GM06990 (cell line): ENCODE data around the gene ANXA9.
A peak's percentile ranks its signal among the peaks of the same experiment; 100 is the strongest.

Experiments used
- DNase-seq: peaks from one replicate; pipeline ENCODE4 v3.0.0-alpha.2; 2011; ENCODE audit not compliant: insufficient read length; ENCODE audit errors: extremely low read depth
- H3K27me3 ChIP-seq: replicated peaks from 2 replicates; pipeline ENCODE4 v1.6.0; 2011; ENCODE audit warnings: low read length; ENCODE audit not compliant: control insufficient read depth, insufficient read depth
- H3K36me3 ChIP-seq: 2 replicates; pipeline ENCODE4 v1.5.1; 2011; ENCODE audit warnings: low read length; ENCODE audit not compliant: control insufficient read depth, insufficient read depth
- H3K4me3 ChIP-seq: replicated peaks from 2 replicates; pipeline ENCODE4 v1.5.1; 2011; ENCODE audit warnings: low read depth, mild to moderate bottlenecking, control low read depth, low read length
- TF ChIP-seq, protein P1 (sequence below): IDR thresholded peaks from 2 replicates; pipeline ENCODE4 v1.5.1; 2011; ENCODE audit warnings: low read length, control low read depth, mild to moderate bottlenecking, inconsistent platforms; ENCODE audit not compliant: insufficient read depth, poor library complexity, severe bottlenecking

The ANXA9 gene

DNA sequence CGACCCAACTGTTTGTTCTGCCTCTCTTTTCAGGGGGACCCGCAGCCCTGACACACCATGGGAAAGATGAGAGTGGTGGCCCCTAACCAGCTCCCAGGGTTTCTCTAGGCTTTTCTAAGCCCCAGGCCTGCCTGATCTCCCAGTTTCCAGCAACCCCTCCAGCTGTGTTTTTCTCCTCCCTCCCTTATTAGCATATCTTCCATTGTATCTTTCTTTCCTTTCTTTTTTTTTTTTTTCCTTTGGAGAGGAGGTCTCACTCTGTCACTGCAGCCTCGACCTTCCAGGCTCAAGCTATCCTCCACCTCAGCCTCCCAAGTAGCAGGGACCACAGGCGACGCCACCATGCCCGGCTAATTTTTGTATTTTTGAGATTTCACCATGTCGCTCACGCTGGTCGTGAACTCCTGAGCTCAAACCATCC, 5.7 kb upstream of the ANXA9 start:
- Histone ChIP-seq H3K4me3 (no peak overlapping the region), H3K27me3 (no peaks in the 10 kb centered on the region), H3K36me3 (no peaks in the 10 kb centered on the region; the same call in 1 of the 2 replicates)
- TF ChIP-seq, protein P1, sequence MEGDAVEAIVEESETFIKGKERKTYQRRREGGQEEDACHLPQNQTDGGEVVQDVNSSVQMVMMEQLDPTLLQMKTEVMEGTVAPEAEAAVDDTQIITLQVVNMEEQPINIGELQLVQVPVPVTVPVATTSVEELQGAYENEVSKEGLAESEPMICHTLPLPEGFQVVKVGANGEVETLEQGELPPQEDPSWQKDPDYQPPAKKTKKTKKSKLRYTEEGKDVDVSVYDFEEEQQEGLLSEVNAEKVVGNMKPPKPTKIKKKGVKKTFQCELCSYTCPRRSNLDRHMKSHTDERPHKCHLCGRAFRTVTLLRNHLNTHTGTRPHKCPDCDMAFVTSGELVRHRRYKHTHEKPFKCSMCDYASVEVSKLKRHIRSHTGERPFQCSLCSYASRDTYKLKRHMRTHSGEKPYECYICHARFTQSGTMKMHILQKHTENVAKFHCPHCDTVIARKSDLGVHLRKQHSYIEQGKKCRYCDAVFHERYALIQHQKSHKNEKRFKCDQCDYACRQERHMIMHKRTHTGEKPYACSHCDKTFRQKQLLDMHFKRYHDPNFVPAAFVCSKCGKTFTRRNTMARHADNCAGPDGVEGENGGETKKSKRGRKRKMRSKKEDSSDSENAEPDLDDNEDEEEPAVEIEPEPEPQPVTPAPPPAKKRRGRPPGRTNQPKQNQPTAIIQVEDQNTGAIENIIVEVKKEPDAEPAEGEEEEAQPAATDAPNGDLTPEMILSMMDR: no peak
- DNase-seq: no peak

DNA sequence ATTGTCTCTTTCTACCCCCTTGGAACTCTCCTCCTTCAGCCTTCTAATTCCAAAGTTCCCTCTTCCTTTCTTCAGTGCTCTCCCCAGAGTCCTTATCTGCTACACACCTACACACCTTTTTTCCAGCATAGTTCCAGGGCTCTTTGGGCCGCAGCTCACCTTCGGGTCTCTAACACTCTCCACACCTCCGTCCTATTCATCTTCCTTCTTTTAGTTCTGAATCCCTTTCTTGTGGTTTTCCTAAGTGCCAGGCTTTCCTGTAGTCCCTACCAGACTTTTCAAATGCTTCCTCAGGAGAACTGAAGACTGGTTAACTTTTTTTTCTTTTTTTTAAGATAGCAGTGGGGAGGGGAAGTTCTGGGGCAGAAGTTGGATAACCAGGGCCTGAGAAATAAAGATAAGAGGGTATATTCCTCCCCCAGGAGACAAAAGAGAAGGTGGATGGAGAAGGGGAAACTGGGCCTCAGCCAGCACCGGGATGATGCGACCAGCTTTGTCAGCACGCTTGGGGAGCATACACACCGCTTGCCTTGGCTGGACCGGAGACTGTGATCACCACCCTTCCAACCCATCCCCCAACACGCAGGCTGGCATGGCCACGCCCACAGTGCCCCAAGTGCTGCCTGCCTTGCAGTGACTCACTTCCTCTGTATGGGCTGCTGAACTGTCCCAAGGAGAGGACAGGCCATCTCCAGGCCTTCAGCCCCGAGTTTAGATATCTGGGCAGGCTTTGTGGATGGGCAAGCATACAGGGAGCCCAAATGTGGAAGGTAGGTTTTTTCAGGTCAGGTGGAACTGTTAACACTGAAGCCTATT, 5.0 kb upstream of the ANXA9 start:
- Histone ChIP-seq H3K27me3 (no peaks in the 10 kb centered on the region), H3K36me3 (no peaks in the 10 kb centered on the region), H3K4me3 (no peak overlapping the region)
- TF ChIP-seq, protein P1: no peak
- DNase-seq: peak; percentile 33

DNA sequence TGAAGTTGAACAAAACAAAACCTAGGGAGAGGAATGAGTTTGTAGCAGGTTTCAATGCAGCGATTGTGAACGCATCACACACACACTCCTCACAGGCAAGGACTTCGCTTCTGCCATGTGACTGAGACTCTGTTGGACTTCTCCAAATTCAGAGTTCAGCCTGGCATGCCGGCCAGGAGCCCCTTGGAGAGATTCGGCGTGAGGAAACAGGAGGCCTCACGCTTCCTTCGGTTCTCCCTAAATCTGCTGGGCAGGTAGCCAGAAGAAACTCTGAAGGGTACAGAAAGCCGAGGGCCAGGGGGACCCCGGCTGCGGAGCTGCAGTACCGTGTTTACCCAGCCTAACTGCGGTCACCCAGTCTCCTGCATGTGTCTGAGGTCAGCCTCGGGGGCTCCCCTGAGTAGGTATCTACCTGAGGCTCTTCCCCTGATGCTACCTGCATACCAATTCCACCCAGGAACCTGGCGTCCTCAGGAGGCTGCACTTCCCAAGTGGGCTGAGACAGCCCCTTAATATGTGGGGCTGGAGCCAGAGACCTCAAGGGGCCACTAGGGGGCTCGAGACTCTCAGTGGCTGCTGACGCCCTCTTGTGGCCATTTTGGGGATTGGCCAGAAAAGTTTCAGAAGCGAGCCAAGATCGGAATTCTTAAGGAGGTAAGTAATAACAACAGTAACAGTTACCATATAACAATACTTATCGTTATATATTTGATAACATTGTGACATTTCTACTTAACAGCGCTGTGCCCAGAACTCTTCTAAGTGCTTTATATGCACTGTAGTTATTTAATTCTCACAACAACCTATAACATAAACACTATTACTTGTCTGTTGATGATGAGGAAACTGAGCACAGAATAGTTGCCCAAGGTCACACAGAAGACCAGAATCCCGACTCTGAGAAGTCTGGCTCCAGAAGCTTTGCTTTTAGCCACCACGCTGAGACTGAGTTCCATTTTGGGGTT, 2.7 kb upstream of the ANXA9 start:
- Histone ChIP-seq H3K36me3 (no peaks in the 10 kb centered on the region), H3K27me3 (no peaks in the 10 kb centered on the region), H3K4me3 (no peak overlapping the region; the same call in 1 of the 2 replicates)
- peak; percentile 74 for DNase-seq
- TF ChIP-seq, protein P1: peak; percentile 100

DNA sequence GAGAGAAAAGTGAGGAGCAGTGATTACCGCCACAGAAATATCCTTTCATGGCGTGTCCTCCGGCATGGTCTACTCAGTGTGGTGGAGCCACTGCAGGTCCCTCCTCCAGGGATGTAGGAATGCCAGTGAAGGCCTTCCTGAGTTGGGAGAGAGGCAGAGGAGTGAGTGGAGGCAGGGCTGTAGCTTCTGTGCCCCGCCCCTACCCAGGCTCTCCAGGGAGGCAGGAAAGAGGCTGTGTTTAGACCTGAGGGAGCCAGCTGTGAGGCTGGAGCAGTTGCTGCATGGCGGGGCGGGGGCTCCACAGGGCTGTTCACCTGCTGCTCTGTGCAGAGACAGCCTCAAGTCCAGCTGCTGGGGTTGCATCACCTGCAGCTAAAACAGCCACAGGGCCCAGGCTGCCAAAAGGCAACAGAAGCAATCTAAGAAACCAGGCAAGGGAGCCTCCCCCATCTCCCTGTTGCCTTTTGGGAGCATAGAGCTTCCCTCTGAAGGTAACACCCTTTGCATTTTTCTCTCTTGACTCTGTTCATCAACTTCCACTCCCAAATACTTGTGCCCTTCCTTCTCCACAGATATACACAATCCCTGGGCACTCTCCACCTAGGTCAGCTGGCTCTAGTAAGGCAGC, 801 bp upstream of the ANXA9 start:
- H3K27me3 ChIP-seq: no peaks in the 10 kb centered on the region
- H3K36me3 ChIP-seq: no peaks in the 10 kb centered on the region
- DNase-seq: no peak
- TF ChIP-seq, protein P1: no peak
- H3K4me3 ChIP-seq: no peak overlapping the region

DNA sequence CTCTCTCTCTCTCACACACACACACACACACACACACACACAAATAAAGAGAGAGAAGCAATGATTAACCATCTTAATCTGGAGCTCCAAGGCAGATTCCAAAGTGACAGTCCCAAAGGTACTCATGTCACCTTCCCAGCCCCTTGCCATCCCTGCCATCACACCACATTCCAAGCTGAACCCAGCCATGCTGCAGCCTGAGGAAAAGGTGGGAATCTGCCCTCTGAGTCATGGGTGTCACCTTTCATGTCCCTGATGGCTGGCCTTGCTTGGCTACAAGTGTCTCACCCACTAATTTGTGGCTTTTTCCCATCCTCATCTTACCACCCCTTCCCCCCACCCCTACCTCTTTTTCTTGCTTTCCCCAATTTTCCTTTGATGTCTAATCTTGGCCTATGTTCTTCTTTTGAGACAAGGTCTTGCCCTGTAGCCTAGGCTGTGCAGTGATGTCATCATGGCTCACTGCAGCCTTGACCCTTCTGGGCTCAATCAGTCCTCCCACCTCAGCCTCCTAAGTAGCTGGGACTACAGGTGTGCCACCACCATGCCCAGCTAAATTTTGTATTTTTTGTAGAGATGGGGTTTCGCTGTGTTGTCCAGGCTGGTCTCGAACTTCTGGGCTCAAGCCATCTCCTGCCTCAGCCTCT, 3.2 kb downstream of the ANXA9 start:
- TF ChIP-seq, protein P1: no peak
- Histone ChIP-seq H3K27me3 (no peaks in the 10 kb centered on the region), H3K4me3 (no peak overlapping the region), H3K36me3 (no peaks in the 10 kb centered on the region)
- DNase-seq: no peak
